A549 (cell line): Measurements from ENCODE around the gene NFATC3. TPM values are rescaled to one million over a fixed set of nuclear protein-coding genes. Genes with fewer than 3 reads are reported as not detected.

Source experiments
- ATAC-seq, 2 experiments: fragments of 200-7000 bp in 1 of 2; fragments of >200 bp in 1 of 2; cut with Nextera tagmentation in 1 of 2; cut with Tn5 transposase in 1 of 2; 3 replicates each; pipeline versions ENCODE4 v1.8.0 to v1.9.1; 2018 to 2020; ENCODE audit warnings: mild to moderate bottlenecking in 1 of 2, moderate library complexity in 1 of 2
- CTCF ChIA-PET: fragments of 300-600 bp; sonication (Branson Sonifier 250); formaldehyde crosslinking; extraction: SDS; loops from one replicate; lab custom pipeline; 2021; ENCODE audit warnings: antibody characterized with exemption, inconsistent platforms; lab: Yijun Ruan, JAX
- POLR2A ChIA-PET: fragments of 350-600 bp; formaldehyde crosslinking; extraction: SDS; loops from one replicate; lab custom pipeline; 2021; ENCODE audit warnings: antibody characterized with exemption, inconsistent platforms; lab: Yijun Ruan, JAX
- DNase-seq, 2 experiments: peaks; one replicate each; pipeline versions ENCODE4 v3.0.0 to v3.0.0-alpha.2; 2011 to 2016; ENCODE audit warnings: low read depth in 1 of 2, low spot score in 1 of 2
- FAIRE-seq: peaks from 2 replicates; lab custom pipeline; 2011; peaks lifted over from hg19 to GRCh38; lab: Jason Lieb, UNC
- H3K27ac ChIP-seq, 2 experiments: fragments of >200 bp; sonication (Bioruptor Twin); formaldehyde crosslinking; 3 replicates each; pipeline ENCODE4 v1.5.1; 2016 to 2017
- H3K4me1 ChIP-seq: fragments of >200 bp; sonication (Bioruptor Twin); formaldehyde crosslinking; 3 replicates; pipeline ENCODE4 v1.6.1; 2016
- H3K4me2 ChIP-seq: fragments of >200 bp; sonication (Bioruptor Twin); formaldehyde crosslinking; 3 replicates; pipeline ENCODE4 v1.6.1; 2016
- H3K4me3 ChIP-seq: fragments of >200 bp; sonication (Bioruptor Twin); formaldehyde crosslinking; 3 replicates; pipeline ENCODE4 v1.5.1; 2016
- H3K9me3 ChIP-seq: fragments of >200 bp; sonication (Bioruptor Twin); formaldehyde crosslinking; 3 replicates; pipeline ENCODE4 v1.6.1; 2016
- CEBPB ChIP-seq, 2 experiments: fragments of >200 bp in 1 of 2; sonication (Bioruptor Twin) in 1 of 2; formaldehyde crosslinking in 1 of 2; IDR thresholded peaks; 2 replicates each; pipeline ENCODE4 v1.6.1; 2012 to 2016
- CHD2 ChIP-seq: fragments of 150-350 bp; IDR thresholded peaks from 2 replicates; pipeline ENCODE4 v1.6.1; 2014; ENCODE audit warnings: low read length; ENCODE audit not compliant: partially characterized antibody
- CTCF ChIP-seq: fragments of >200 bp; sonication (Bioruptor Twin); formaldehyde crosslinking; IDR thresholded peaks from 3 replicates; pipeline ENCODE4 v1.5.1; 2016
- FOSL2 ChIP-seq, 2 experiments: fragments of 450-650 bp in 1 of 2; fragments of >200 bp in 1 of 2; sonication (Bioruptor Twin) in 1 of 2; formaldehyde crosslinking; IDR thresholded peaks; 2 replicates each; pipeline versions ENCODE4 v1.5.0 to v1.6.1; 2016 to 2020; ENCODE audit warnings: mild to moderate bottlenecking in 1 of 2, moderate library complexity in 1 of 2
- HOXA7 ChIP-seq: fragments of 250-450 bp; sonication (Bioruptor Pico); IDR thresholded peaks from 2 replicates; pipeline ENCODE4 v1.5.0; 2020; ENCODE audit warnings: mild to moderate bottlenecking, moderate library complexity
- HOXB5 ChIP-seq: fragments of 250-450 bp; sonication (Bioruptor Pico); IDR thresholded peaks from 2 replicates; pipeline ENCODE4 v1.5.0; 2020; ENCODE audit warnings: mild to moderate bottlenecking, moderate library complexity
- KDM5A ChIP-seq: fragments of 200-600 bp; sonication (generic); IDR thresholded peaks from 2 replicates; pipeline ENCODE4 v1.6.1; 2016; ENCODE audit warnings: antibody characterized with exemption, mild to moderate bottlenecking
- MAFK ChIP-seq: fragments of 450-650 bp; IDR thresholded peaks from 2 replicates; pipeline ENCODE4 v1.6.1; 2014; ENCODE audit not compliant: partially characterized antibody
- NFE2L2 ChIP-seq: fragments of 150-350 bp; conservative IDR thresholded peaks from 2 replicates; pipeline ENCODE4 v1.6.1; 2014; ENCODE audit warnings: low read length
- RAD21 ChIP-seq, 2 experiments: fragments of >200 bp in 1 of 2; sonication (Bioruptor Twin) in 1 of 2; formaldehyde crosslinking in 1 of 2; IDR thresholded peaks in 1 of 2; conservative IDR thresholded peaks in 1 of 2; 2 replicates in 1 of 2; 3 replicates in 1 of 2; pipeline ENCODE4 v1.6.1; 2012 to 2018; ENCODE audit warnings: inconsistent platforms in 1 of 2
- SMC3 ChIP-seq: fragments of >200 bp; sonication (Bioruptor Twin); formaldehyde crosslinking; IDR thresholded peaks from 3 replicates; pipeline ENCODE4 v1.6.1; 2018; ENCODE audit warnings: inconsistent platforms
- ZNF302 ChIP-seq: fragments of 250-450 bp; sonication (Bioruptor Pico); IDR thresholded peaks from 2 replicates; pipeline ENCODE4 v1.9.0; 2021; ENCODE audit warnings: inconsistent platforms, mild to moderate bottlenecking, moderate library complexity
- WGBS: methylation state at CpG from one replicate; pipeline ENCODE4 v1.1.6; 2017; ENCODE audit errors: missing lambda C conversion rate; 5-methylcytosine and 5-hydroxymethylcytosine counted together
- polyA plus RNA-seq, 4 experiments: library from polyadenylated mRNA; depleted of rRNA in 3 of 4; stranded (reverse); fragments of >200 nt; fragmentation: RNase III in 1 of 4; extraction: RNeasy Plus Mini Kit Qiagen cat#74134 plus additional on column Dnase treatment in 1 of 4; gene quantifications; 2 replicates in 3 of 4; 3 replicates in 1 of 4; pipeline ENCODE4 v1.2.3, GENCODE V29; 2011 to 2017

NFATC3 gene
- polyA plus RNA-seq, 2 of the 4 experiments (the other 2 are of a cell fraction), result 13.3 to 23.9 TPM

GRCh38 chr16:68093816-68094613 lies 8.8 kb downstream of the NFATC3 start:
- ATAC-seq (peak; percentile 90 to 92), FAIRE-seq (no peak), DNase-seq (peak in 1 of 2 experiments; percentile 34)
- Histone ChIP-seq H3K4me2 (no peak overlapping the region), H3K9me3 (no peaks in the 10 kb centered on the region), H3K4me1 (peaks cover 46% of the 10 kb centered on the region), H3K27ac (no peak overlapping the region), H3K4me3 (no peak overlapping the region)
- peak; percentile 61 to 69; a peak in 4 of 5 replicates for TF ChIP-seq RAD21 (conservative IDR thresholded peaks at IDR 0.05 in 1 of 2, IDR thresholded peaks at IDR 0.05 in 1 of 2)
- no peak for TF ChIP-seq CHD2
- peak; percentile 50 for TF ChIP-seq SMC3
- TF ChIP-seq NFE2L2, result no peak
- TF ChIP-seq FOSL2 (IDR thresholded peaks at IDR 0.05), result no peak
- TF ChIP-seq FOSL2 (CRISPR knock-in tag; IDR thresholded peaks at IDR 0.05), result peak; percentile 62
- peak; percentile 57 for TF ChIP-seq CTCF
- 89% methylated on average over 5 of the region's 5 CpGs for WGBS
- POLR2A ChIA-PET, result interaction anchor here (0.8 to 1.1 kb wide), 3 partner anchors 9 to 170 kb away, joined by 3 to 7 read pairs (median 3); partner anchors contain the start of genes NFATC3 and SLC7A6
- CTCF ChIA-PET, result interaction anchor here (0.5 to 3.7 kb wide), 28 partner anchors 10 to 277 kb away, joined by 3 to 26 read pairs (median 4); partner anchors contain the start of gene NFATC3

GRCh38 chr16:68094614-68094934 lies 9.4 kb downstream of the NFATC3 start:
- H3K4me1 ChIP-seq, result peaks cover 42% of the 10 kb centered on the region
- ATAC-seq, result no peak
- H3K27ac ChIP-seq, result no peak overlapping the region
- ChIA-PET POLR2A (no interaction called here), CTCF (interaction anchor here (0.6 to 3.7 kb wide), 14 partner anchors 11 to 234 kb away, joined by 3 to 26 read pairs (median 6); partner anchors contain the start of gene NFATC3)
- no peak for TF ChIP-seq KDM5A
- TF ChIP-seq HOXA7 (CRISPR knock-in tag), result no peak
- no peak for TF ChIP-seq MAFK
- TF ChIP-seq ZNF302 (CRISPR knock-in tag), result no peak
- no peak for TF ChIP-seq HOXB5
- no peak for DNase-seq
- FAIRE-seq, result no peak
- 92% methylated on average over 4 of the region's 4 CpGs for WGBS
- H3K4me2 ChIP-seq, result no peak overlapping the region
- no peaks in the 10 kb centered on the region for H3K9me3 ChIP-seq
- no peak overlapping the region for H3K4me3 ChIP-seq

- no peak for TF ChIP-seq MAFK
Measured at GRCh38 chr16:68096491-68096890, 11.3 kb downstream of the NFATC3 start.

GRCh38 chr16:68097088-68097487 lies 11.9 kb downstream of the NFATC3 start:
- H3K4me1 ChIP-seq, result peaks cover 17% of the 10 kb centered on the region
- ATAC-seq (no peak; a peak in 1 of 6 replicates), DNase-seq (no peak), FAIRE-seq (no peak)
- no peak overlapping the region for H3K27ac ChIP-seq
- no peak overlapping the region for H3K4me3 ChIP-seq
- peak in 1 of 2 experiments; percentile 54; a peak in 1 of 4 replicates for TF ChIP-seq CEBPB (IDR thresholded peaks at IDR 0.05)
- TF ChIP-seq NFE2L2, result no peak
- no peaks in the 10 kb centered on the region for H3K9me3 ChIP-seq
- H3K4me2 ChIP-seq, result peak overlapping the region; percentile 14; the same call in 1 of the 3 replicates
- POLR2A ChIA-PET, result no interaction called here
- CTCF ChIA-PET, result interaction anchor here (0.6 to 1.3 kb wide), 3 partner anchors 103 to 410 kb away, joined by 3 read pairs; no protein-coding TSS in a partner anchor

More at GRCh38 chr16:68096491-68096890, 11.3 kb downstream of the NFATC3 start:
- POLR2A ChIA-PET, result no interaction called here
- H3K4me3 ChIP-seq, result no peak overlapping the region
- no peak for ATAC-seq
- WGBS, result 81% methylated on average over 2 of the region's 2 CpGs
- H3K4me1 ChIP-seq, result peaks cover 23% of the 10 kb centered on the region
- no peaks in the 10 kb centered on the region for H3K9me3 ChIP-seq
- FAIRE-seq, result no peak
- H3K4me2 ChIP-seq, result peak overlapping the region; percentile 14; the same call in 1 of the 3 replicates
- DNase-seq, result no peak
- no peak overlapping the region for H3K27ac ChIP-seq
- CTCF ChIA-PET, result interaction anchor here (0.6 to 3.1 kb wide), 5 partner anchors 12 to 410 kb away, joined by 3 to 14 read pairs (median 3); partner anchors contain the start of gene NFATC3
